Prostate gland (tissue), 2 donors: ENCODE data around the gene FRMD6. TPM values are rescaled to one million over a fixed set of nuclear protein-coding genes. Genes with fewer than 3 reads are reported as not detected.

Experiments used
- DNase-seq: peaks from one replicate; pipeline ENCODE4 v3.0.0-alpha.2; 2019; ENCODE audit warnings: low spot score
- H3K27ac ChIP-seq, 2 donors: fragments of 200-600 bp; sonication (generic); 2 replicates each; pipeline ENCODE4 v1.5.1; 2017 to 2019
- H3K27me3 ChIP-seq: fragments of 200-600 bp; sonication (generic); replicated peaks from 2 replicates; pipeline ENCODE4 v1.5.1; 2019; ENCODE audit not compliant: insufficient read depth
- H3K36me3 ChIP-seq, 2 donors: fragments of 200-600 bp; sonication (generic); 1 replicate in 1 of 2; 2 replicates in 1 of 2; pipeline versions ENCODE4 v1.5.1 to v1.8.1; 2017 to 2019
- H3K4me1 ChIP-seq: fragments of 200-600 bp; sonication (generic); replicated peaks from 2 replicates; pipeline ENCODE4 v1.5.1; 2019
- H3K4me3 ChIP-seq, 2 donors: fragments of 200-600 bp; sonication (generic); 2 replicates each; pipeline ENCODE4 v1.5.1; 2017 to 2019
- H3K9me3 ChIP-seq: fragments of 200-600 bp; sonication (generic); 2 replicates; pipeline ENCODE4 v1.5.1; 2017
- CTCF ChIP-seq, 4 experiments: fragments of 200-600 bp in 2 of 4; fragments of 450-650 bp in 2 of 4; sonication (generic) in 2 of 4; IDR thresholded peaks; 1 replicate in 3 of 4; 2 replicates in 1 of 4; pipeline ENCODE4 v1.5.1; 2016 to 2019; ENCODE audit warnings: antibody characterized with exemption in 4 of 4, mild to moderate bottlenecking in 2 of 4, moderate library complexity in 2 of 4
- POLR2A ChIP-seq: fragments of 450-650 bp; IDR thresholded peaks from one replicate; pipeline ENCODE4 v1.6.1; 2016; ENCODE audit warnings: antibody characterized with exemption, mild to moderate bottlenecking
- POLR2AphosphoS5 ChIP-seq: sonication (generic); formaldehyde crosslinking; IDR thresholded peaks from one replicate; pipeline ENCODE4 v1.6.1; 2017; ENCODE audit warnings: antibody characterized with exemption
- WGBS: methylation state at CpG from one replicate; pipeline ENCODE4 v1.1.5; 2018; 5-methylcytosine and 5-hydroxymethylcytosine counted together
- intact Hi-C: fragments of 100-400 bp; cut with DNase I; formaldehyde crosslinking; loops from one replicate; pipeline ENCODE4 v1.14.2; 2022
- total RNA-seq, 2 donors: library from RNA; depleted of rRNA; stranded (reverse); fragments of >200 nt; gene quantifications; one replicate each; pipeline ENCODE4 v1.1.0, GENCODE V29; 2016

The FRMD6 gene
- total RNA-seq, 2 donors from 2014 or later: 59.1 to 84.0 TPM

DNA sequence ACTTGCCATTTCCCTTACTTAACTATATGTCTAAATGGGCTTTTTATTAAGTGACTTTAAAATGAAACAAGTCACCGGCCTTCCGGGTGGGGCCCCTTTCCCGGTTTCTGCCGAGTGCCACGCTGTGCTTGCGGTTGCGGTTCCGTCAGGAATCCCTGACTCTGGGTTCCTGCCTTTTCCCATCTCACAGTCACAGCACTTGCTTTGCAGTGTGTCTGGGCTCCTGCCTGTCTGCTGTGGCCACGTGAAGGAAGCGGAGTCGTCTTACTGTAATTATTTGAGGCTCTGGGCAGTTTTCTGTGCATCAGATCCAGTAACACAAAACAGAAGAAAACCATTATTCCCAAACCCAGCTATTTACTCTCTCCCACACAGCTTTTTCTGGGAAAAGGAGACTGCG, 44.0 kb upstream of the FRMD6 start:
- WGBS: 47% methylated on average over 12 of the region's 12 CpGs
- no peak for TF ChIP-seq POLR2A
- no peak for TF ChIP-seq POLR2AphosphoS5
- no peak for TF ChIP-seq CTCF (IDR thresholded peaks at IDR 0.05)
- Histone ChIP-seq H3K36me3 (no peaks in the 10 kb centered on the region), H3K27ac (no peak overlapping the region), H3K27me3 (no peaks in the 10 kb centered on the region), H3K4me1 (no peaks in the 10 kb centered on the region), H3K9me3 (no peaks in the 10 kb centered on the region), H3K4me3 (no peak overlapping the region)
- intact Hi-C loops: no loop called here
- DNase-seq: no peak

DNA sequence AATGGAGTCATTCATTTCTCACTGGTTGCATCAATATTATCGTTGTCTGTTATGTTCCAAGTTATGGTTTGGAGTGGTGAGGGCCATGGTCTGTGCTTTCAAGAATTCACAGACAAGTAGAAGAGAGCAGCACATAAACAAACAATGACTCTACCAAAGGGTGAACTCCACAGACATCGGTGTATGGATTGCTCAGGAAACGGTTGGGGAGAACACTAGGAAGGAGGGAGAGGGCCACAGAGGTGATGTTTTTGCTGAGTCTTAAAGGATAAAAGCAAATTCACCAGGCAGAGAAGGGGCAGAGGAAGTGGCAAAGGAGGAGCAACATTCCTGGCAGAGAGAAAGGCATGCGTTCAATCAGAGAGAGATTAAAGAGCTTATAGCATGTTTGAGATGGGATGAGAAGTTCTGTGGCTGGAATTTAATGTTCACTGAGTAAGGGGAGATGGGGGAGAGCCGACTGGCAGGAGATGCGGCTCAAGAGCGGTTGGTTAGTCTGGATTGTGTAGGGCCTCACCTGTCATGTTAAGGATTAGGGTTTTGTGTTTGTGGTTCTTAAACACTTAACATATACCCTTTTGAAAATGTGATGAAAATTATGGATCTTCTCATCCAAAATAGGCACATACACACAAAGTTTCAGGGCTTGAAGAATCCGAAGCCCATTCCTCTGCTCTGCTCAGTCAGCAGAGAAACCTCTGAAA, 42.3 kb upstream of the FRMD6 start:
- DNase-seq: no peak
- intact Hi-C loops: no loop called here
- WGBS: 61% methylated on average over 8 of the region's 8 CpGs
- TF ChIP-seq CTCF (IDR thresholded peaks at IDR 0.05) (no peak), POLR2AphosphoS5 (no peak), POLR2A (no peak)
- Histone ChIP-seq H3K9me3 (no peaks in the 10 kb centered on the region), H3K4me1 (no peaks in the 10 kb centered on the region), H3K27ac (no peak overlapping the region), H3K36me3 (no peaks in the 10 kb centered on the region), H3K27me3 (no peaks in the 10 kb centered on the region), H3K4me3 (no peak overlapping the region)

GRCh38 chr14:51609955-51610283, 41.8 kb upstream of the FRMD6 start:
- Histone ChIP-seq H3K9me3 (no peaks in the 10 kb centered on the region), H3K27me3 (no peaks in the 10 kb centered on the region), H3K4me3 (no peak overlapping the region), H3K27ac (no peak overlapping the region), H3K4me1 (no peaks in the 10 kb centered on the region), H3K36me3 (no peaks in the 10 kb centered on the region)
- WGBS: 92% methylated on average over 5 of the region's 5 CpGs
- DNase-seq: no peak
- no peak for TF ChIP-seq POLR2A
- TF ChIP-seq POLR2AphosphoS5: no peak
- no peak for TF ChIP-seq CTCF (IDR thresholded peaks at IDR 0.05)
- intact Hi-C loops: no loop called here

- Histone ChIP-seq H3K27me3 (no peaks in the 10 kb centered on the region), H3K9me3 (no peaks in the 10 kb centered on the region), H3K4me1 (no peaks in the 10 kb centered on the region), H3K36me3 (no peaks in the 10 kb centered on the region), H3K4me3 (no peak overlapping the region), H3K27ac (no peak overlapping the region)
- intact Hi-C loops: no loop called here
- WGBS: 38% methylated on average over 1 of the region's 1 CpG
- TF ChIP-seq CTCF (IDR thresholded peaks at IDR 0.05) (no peak), POLR2A (no peak), POLR2AphosphoS5 (no peak)
- DNase-seq: no peak
Observed at GRCh38 chr14:51610771-51611170, 40.9 kb upstream of the FRMD6 start.

DNA sequence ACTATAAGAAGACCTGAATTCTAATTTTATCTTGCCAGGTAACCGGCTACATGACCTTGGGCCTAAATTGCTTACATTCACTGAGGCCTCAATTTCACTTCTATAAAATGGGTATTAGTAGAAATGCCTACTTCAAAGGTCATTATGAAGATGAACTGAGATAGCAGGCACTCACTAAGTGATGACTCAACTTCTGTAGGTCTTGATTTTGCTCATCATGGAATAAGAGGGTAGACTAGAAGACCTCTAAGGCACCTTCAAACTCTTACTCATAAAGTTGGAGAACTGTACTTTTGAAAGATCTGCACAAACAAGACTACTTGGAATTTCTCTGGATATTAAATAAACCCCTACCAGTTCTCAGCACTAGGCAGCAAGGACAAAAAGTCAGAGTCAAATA, 39.3 kb upstream of the FRMD6 start:
- intact Hi-C loops: no loop called here
- no peak for DNase-seq
- Histone ChIP-seq H3K36me3 (no peaks in the 10 kb centered on the region), H3K9me3 (no peaks in the 10 kb centered on the region), H3K4me1 (no peaks in the 10 kb centered on the region), H3K27me3 (no peaks in the 10 kb centered on the region), H3K27ac (no peak overlapping the region), H3K4me3 (no peak overlapping the region)
- 93% methylated on average over 1 of the region's 1 CpG for WGBS
- TF ChIP-seq POLR2A (no peak), POLR2AphosphoS5 (no peak), CTCF (IDR thresholded peaks at IDR 0.05) (no peak)
